Sigmoid colon (tissue), 7 donors: ENCODE results near the gene MAOA. TPM values are rescaled to one million over a fixed set of nuclear protein-coding genes. Genes with fewer than 3 reads are reported as not detected.

ENCODE experiments used
- DNase-seq: peaks from one replicate; pipeline ENCODE4 v3.0.0-alpha.2; 2019
- H3K27ac ChIP-seq, 4 donors: fragments of 200-600 bp; sonication (generic); one replicate each; pipeline ENCODE4 v1.5.1; 2016 to 2019; ENCODE audit warnings: mild to moderate bottlenecking in 1 of 4
- H3K27me3 ChIP-seq, 3 donors: fragments of 200-600 bp; sonication (generic); one replicate each; pipeline ENCODE4 v1.5.1; 2019; ENCODE audit warnings: mild to moderate bottlenecking in 1 of 3
- H3K36me3 ChIP-seq, 4 donors: fragments of 200-600 bp; sonication (generic); one replicate each; pipeline ENCODE4 v1.5.1; 2016 to 2019
- H3K4me1 ChIP-seq, 4 donors: fragments of 200-600 bp; sonication (generic); one replicate each; pipeline ENCODE4 v1.5.1; 2017 to 2019
- H3K4me3 ChIP-seq, 4 donors: fragments of 200-600 bp; sonication (generic); one replicate each; pipeline ENCODE4 v1.5.1; 2017 to 2019; ENCODE audit warnings: mild to moderate bottlenecking in 2 of 4, moderate library complexity in 1 of 4
- H3K9me3 ChIP-seq, 4 donors: fragments of 200-600 bp in 3 of 4; sonication (generic) in 3 of 4; one replicate each; pipeline versions ENCODE4 v1.5.1 to v1.6.1; 2013 to 2019
- EP300 ChIP-seq, 4 donors: sonication (generic); formaldehyde crosslinking; IDR thresholded peaks; one replicate each; pipeline ENCODE4 v1.6.1; 2017; ENCODE audit warnings: antibody characterized with exemption in 4 of 4
- POLR2A ChIP-seq, 2 donors: fragments of 450-650 bp; IDR thresholded peaks; one replicate each; pipeline ENCODE4 v1.6.1; 2016; ENCODE audit warnings: antibody characterized with exemption in 2 of 2, mild to moderate bottlenecking in 2 of 2, moderate library complexity in 2 of 2
- POLR2AphosphoS5 ChIP-seq, 4 donors: sonication (generic); formaldehyde crosslinking; IDR thresholded peaks; one replicate each; pipeline ENCODE4 v1.6.1; 2017; ENCODE audit warnings: antibody characterized with exemption in 4 of 4
- WGBS, 2 donors: extraction: QIAGEN DNeasy Blood & Tissue Kit; methylation state at CpG; one replicate each; pipeline ENCODE4 v1.1.7; 2013; 5-methylcytosine and 5-hydroxymethylcytosine counted together
- intact Hi-C: fragments of 100-400 bp; cut with DNase I; formaldehyde crosslinking; loops from one replicate; pipeline ENCODE4 v1.15.1; 2023
- polyA plus RNA-seq, 3 donors: library from polyadenylated mRNA; stranded (reverse); fragments of 200-250 nt; gene quantifications; one replicate each; pipeline ENCODE4 v1.2.3, GENCODE V29; 2013
- total RNA-seq, 4 donors: library from RNA; depleted of rRNA; stranded (reverse); fragments of >200 nt; gene quantifications; one replicate each; pipeline ENCODE4 v1.1.0, GENCODE V29; 2016
- TF ChIP-seq, protein P1 (sequence below), 4 experiments: fragments of 450-650 bp in 3 of 4; fragments of 200-600 bp in 1 of 4; IDR thresholded peaks; one replicate each; pipeline ENCODE4 v1.5.1; 2016 to 2019; ENCODE audit warnings: antibody characterized with exemption in 4 of 4, mild to moderate bottlenecking in 3 of 4, moderate library complexity in 2 of 4
- donor health status: healthy with polysubstance abuse.
- donor health status: Bipolar disorder and iron deficiency.
- donor health status: healthy.

MAOA gene
- total and polyA plus RNA-seq, 7 donors = 116 to 230 (median 180) TPM

GRCh38 chrX:43685221-43685620 is 29.1 kb downstream of the MAOA start:
- Histone ChIP-seq H3K27ac (peak overlapping the region in 1 of 4 donors; percentile 10), H3K9me3 (no peaks in the 10 kb centered on the region), H3K27me3 (no peaks in the 10 kb centered on the region), H3K4me1 (peaks cover 0 to 16% (median 0%) of the 10 kb centered on the region in 4 donors), H3K4me3 (no peak overlapping the region), H3K36me3 (peaks cover 0 to 5% (median 0%) of the 10 kb centered on the region in 4 donors)
- 97 to 98% methylated on average over 2 of the region's 2 CpGs for WGBS, 2 donors
- intact Hi-C loops = no loop called here
- TF ChIP-seq, protein P1, sequence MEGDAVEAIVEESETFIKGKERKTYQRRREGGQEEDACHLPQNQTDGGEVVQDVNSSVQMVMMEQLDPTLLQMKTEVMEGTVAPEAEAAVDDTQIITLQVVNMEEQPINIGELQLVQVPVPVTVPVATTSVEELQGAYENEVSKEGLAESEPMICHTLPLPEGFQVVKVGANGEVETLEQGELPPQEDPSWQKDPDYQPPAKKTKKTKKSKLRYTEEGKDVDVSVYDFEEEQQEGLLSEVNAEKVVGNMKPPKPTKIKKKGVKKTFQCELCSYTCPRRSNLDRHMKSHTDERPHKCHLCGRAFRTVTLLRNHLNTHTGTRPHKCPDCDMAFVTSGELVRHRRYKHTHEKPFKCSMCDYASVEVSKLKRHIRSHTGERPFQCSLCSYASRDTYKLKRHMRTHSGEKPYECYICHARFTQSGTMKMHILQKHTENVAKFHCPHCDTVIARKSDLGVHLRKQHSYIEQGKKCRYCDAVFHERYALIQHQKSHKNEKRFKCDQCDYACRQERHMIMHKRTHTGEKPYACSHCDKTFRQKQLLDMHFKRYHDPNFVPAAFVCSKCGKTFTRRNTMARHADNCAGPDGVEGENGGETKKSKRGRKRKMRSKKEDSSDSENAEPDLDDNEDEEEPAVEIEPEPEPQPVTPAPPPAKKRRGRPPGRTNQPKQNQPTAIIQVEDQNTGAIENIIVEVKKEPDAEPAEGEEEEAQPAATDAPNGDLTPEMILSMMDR (IDR thresholded peaks at IDR 0.05) = no peak
- no peak for TF ChIP-seq POLR2AphosphoS5 (IDR thresholded peaks at IDR 0.05)
- DNase-seq = no peak

DNA sequence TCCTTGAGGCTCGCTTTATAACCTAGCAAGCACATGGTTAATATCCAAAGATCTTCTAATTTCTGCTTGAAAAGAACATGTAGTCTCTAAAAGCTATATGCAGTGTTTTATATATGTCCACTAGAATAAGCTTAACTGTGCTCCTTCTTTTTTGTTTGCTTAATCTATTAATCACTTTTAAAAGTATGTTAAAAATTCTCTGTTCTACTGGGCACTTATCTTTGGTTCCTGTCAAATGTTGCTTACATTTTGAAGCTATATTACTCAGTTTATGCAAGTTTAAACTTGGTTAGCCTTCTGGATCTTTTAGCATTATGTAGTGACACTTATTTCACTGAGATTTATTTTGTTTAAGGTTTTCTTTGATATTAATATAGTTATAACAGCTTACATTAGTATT is 32.5 kb downstream of the MAOA start:
- 95 to 100% methylated on average over 1 of the region's 1 CpG for WGBS, 2 donors
- peaks cover 0 to 18% (median 4%) of the 10 kb centered on the region in 4 donors for H3K4me1 ChIP-seq

DNA sequence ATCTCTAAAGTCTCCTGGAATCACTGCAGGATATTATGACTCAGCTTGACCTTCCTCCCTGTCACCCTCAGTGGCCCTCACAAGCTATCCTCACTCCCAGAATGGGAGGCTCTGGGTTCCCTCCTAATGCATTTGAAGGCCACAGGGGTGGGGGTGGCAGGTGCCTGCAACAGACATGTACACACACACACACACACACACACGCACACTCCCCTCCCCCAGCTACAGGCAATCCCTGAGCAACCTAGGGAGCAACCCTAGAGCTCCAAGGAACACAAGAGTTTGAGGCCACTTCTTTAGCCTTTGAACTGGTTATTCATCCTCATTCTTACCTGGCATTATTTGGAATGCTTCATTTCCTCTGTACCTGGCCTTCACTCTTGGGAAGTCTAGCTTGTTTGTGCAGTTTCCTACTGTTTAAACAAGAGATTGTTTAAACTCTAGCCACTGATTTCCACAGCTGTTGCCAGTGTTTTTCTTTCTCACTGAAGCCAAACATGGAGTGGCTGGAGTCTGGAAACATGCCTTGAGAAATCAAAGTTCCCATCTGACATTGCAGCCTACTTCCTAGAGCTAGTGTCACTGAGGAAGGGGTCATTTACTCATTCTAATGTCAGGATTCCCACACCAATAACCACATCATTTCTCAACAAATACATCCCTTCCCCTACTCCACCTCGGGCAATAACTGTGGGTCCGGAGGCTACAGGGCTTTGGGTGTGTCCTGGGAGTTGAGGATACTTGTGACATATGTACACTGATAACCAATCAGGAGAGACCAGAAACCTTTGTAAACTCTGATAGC is 37.7 kb downstream of the MAOA start:
- no peak for TF ChIP-seq POLR2A (IDR thresholded peaks at IDR 0.05)
- TF ChIP-seq POLR2AphosphoS5 (IDR thresholded peaks at IDR 0.05) = no peak
- TF ChIP-seq EP300 (IDR thresholded peaks at IDR 0.05) = no peak
- TF ChIP-seq, protein P1 (IDR thresholded peaks at IDR 0.05) = no peak
- H3K9me3 ChIP-seq = no peaks in the 10 kb centered on the region
- H3K36me3 ChIP-seq = peaks cover 0 to 4% (median 0%) of the 10 kb centered on the region in 4 donors
- peak overlapping the region in 3 of 4 donors; percentile 35 to 46 (median 37) for H3K27ac ChIP-seq
- no peaks in the 10 kb centered on the region for H3K27me3 ChIP-seq
- H3K4me3 ChIP-seq = no peak overlapping the region
- DNase-seq = no peak
- H3K4me1 ChIP-seq = peaks cover 0 to 22% (median 8%) of the 10 kb centered on the region in 4 donors
- intact Hi-C loops = loop anchor here (5.0 kb wide), 1 partner anchor 37 kb away; the partner anchor contains the start of gene MAOA
- 14 to 64% methylated on average over 3 of the region's 3 CpGs for WGBS, 2 donors

More for the DNA sequence above, 32.5 kb downstream of the MAOA start:
- TF ChIP-seq POLR2A (IDR thresholded peaks at IDR 0.05) (no peak), POLR2AphosphoS5 (IDR thresholded peaks at IDR 0.05) (no peak), EP300 (IDR thresholded peaks at IDR 0.05) (no peak)
- TF ChIP-seq, protein P1 (IDR thresholded peaks at IDR 0.05) = no peak
- no peak overlapping the region for H3K4me3 ChIP-seq
- peak overlapping the region in 3 of 4 donors; percentile 9 to 40 (median 37) for H3K27ac ChIP-seq
- intact Hi-C loops = no loop called here
- H3K27me3 ChIP-seq = no peaks in the 10 kb centered on the region
- no peaks in the 10 kb centered on the region for H3K9me3 ChIP-seq
- DNase-seq = no peak
- peaks cover 0 to 5% (median 0%) of the 10 kb centered on the region in 4 donors for H3K36me3 ChIP-seq

GRCh38 chrX:43699475-43699874 is 43.4 kb downstream of the MAOA start:
- Histone ChIP-seq H3K4me1 (peaks cover 0 to 47% (median 26%) of the 10 kb centered on the region in 4 donors), H3K27ac (peak overlapping the region in 1 of 4 donors; percentile 78), H3K9me3 (no peaks in the 10 kb centered on the region), H3K27me3 (no peaks in the 10 kb centered on the region), H3K4me3 (no peak overlapping the region), H3K36me3 (peaks cover 0 to 4% (median 0%) of the 10 kb centered on the region in 4 donors)
- TF ChIP-seq EP300 (IDR thresholded peaks at IDR 0.05) (no peak), POLR2AphosphoS5 (IDR thresholded peaks at IDR 0.05) (no peak), POLR2A (IDR thresholded peaks at IDR 0.05) (no peak)
- TF ChIP-seq, protein P1 (IDR thresholded peaks at IDR 0.05) = no peak
- intact Hi-C loops = no loop called here
- DNase-seq = no peak
- 43 to 72% methylated on average over 3 of the region's 3 CpGs for WGBS, 2 donors
